GM13976 (cell line): Measurements from ENCODE around the gene GLUD2.

Source experiments
- DNase-seq: peaks from one replicate; pipeline ENCODE4 v3.0.0; 2012; ENCODE audit warnings: low spot score
- CTCF ChIP-seq: IDR thresholded peaks from 2 replicates; pipeline ENCODE4 v1.5.1; 2012; ENCODE audit warnings: borderline replicate concordance, mild to moderate bottlenecking; ENCODE audit not compliant: insufficient read depth; ENCODE audit errors: extremely low read depth, missing control alignments, control extremely low read depth
- in situ Hi-C: fragments of 300-500 bp; cut with MboI; formaldehyde crosslinking; loops from one replicate; pipeline ENCODE4 v1.12.0; 2022; ENCODE audit warnings: low sequenced_read_pairs, mixed read lengths, inconsistent platforms; ENCODE audit not compliant: unreplicated experiment

Gene GLUD2

GRCh38 chrX:121013897-121014455 is 33.4 kb upstream of the GLUD2 start:
- TF ChIP-seq CTCF = no peak
- DNase-seq = no peak
- in situ Hi-C loops = no loop called here

- no peak for TF ChIP-seq CTCF
- in situ Hi-C loops = no loop called here
Measured at GRCh38 chrX:121014826-121015225, 32.6 kb upstream of the GLUD2 start.

GRCh38 chrX:121028419-121028818 is 19.0 kb upstream of the GLUD2 start:
- DNase-seq = no peak
- no peak for TF ChIP-seq CTCF
- in situ Hi-C loops = no loop called here

More at GRCh38 chrX:121014826-121015225, 32.6 kb upstream of the GLUD2 start:
- no peak for DNase-seq

- no peak for TF ChIP-seq CTCF
- in situ Hi-C loops = no loop called here
Measured at GRCh38 chrX:121030083-121030482, 17.3 kb upstream of the GLUD2 start.

GRCh38 chrX:121032531-121032930 is 14.9 kb upstream of the GLUD2 start:
- DNase-seq = no peak
- no peak for TF ChIP-seq CTCF
- in situ Hi-C loops = no loop called here

More at GRCh38 chrX:121030083-121030482, 17.3 kb upstream of the GLUD2 start:
- no peak for DNase-seq

- in situ Hi-C loops = no loop called here
- TF ChIP-seq CTCF = no peak
Measured at GRCh38 chrX:121036137-121036536, 11.3 kb upstream of the GLUD2 start.

More at GRCh38 chrX:121036137-121036536, 11.3 kb upstream of the GLUD2 start:
- no peak for DNase-seq
